ENCODE measurements around the gene YY1AP1.
A peak's percentile ranks its signal among the peaks of the same experiment; 100 is the strongest.
"Not testable (repeated sequence)": the region's sequence is repeated elsewhere in the genome, so short reads cannot be mapped to it uniquely, and the experiment has no call there.

YY1AP1 gene

GRCh38 chr1:155645648-155646047 is 42.9 kb downstream of the YY1AP1 start:
- FAIRE-seq, result no peak

DNA sequence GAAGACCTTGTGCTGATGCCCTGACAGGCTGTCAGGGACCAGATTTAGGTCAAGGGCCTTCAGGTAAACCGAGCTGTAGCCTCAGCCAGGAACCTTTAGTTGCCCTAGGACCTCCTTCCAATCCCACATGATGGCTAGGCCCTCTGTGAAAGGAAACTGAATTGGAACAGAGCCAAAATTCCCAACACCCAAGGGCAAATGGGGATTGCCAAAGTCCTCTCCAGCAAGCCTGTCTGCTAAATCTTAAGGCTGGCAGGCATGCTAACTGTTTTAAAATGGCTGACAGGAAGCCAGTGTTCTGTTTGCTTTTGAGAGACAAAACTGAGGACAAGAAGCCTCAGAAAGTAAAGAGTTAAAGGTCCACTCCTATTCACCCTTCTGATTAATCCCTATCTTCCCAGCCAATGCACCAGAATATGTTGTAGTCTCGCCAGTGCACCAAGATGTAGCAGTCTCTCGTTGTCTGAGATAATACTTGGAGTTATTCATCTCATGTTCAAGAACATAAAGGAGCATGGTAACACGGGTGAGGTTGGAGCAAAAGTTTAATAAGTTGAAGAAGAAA is 43.5 kb downstream of the YY1AP1 start:
- FAIRE-seq, result no peak

DNA sequence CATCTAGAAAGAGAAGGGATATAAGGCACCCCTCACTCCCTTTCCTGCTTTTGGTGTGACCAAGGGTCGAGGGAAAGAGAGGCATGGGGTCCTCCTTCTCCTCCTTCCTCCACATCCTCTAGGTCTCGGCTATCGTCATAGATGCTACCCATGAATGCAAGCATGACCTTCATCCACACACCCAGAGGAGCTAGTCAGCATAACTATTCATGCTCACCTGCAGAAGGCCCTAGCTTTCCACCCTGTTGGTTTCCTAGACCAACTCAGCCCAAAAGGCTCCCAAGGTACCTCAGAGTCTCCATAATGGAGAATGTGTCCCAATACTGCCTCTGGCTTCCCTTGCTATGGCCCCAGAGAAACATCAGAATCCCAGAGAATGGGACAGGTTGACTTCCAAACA is 45.3 kb downstream of the YY1AP1 start:
- no peak for FAIRE-seq

- FAIRE-seq, result not testable (repeated sequence)
Observed at GRCh38 chr1:155642559-155643180, 45.9 kb downstream of the YY1AP1 start.

GRCh38 chr1:155640367-155640766 is 48.2 kb downstream of the YY1AP1 start:
- FAIRE-seq, result no peak

- FAIRE-seq, result no peak
Observed at GRCh38 chr1:155636397-155637153, 52.0 kb downstream of the YY1AP1 start.

GRCh38 chr1:155626428-155626827 is 62.1 kb downstream of the YY1AP1 start:
- not testable (repeated sequence) for FAIRE-seq

GRCh38 chr1:155623357-155623756 is 65.2 kb downstream of the YY1AP1 start:
- FAIRE-seq, result no peak

DNA sequence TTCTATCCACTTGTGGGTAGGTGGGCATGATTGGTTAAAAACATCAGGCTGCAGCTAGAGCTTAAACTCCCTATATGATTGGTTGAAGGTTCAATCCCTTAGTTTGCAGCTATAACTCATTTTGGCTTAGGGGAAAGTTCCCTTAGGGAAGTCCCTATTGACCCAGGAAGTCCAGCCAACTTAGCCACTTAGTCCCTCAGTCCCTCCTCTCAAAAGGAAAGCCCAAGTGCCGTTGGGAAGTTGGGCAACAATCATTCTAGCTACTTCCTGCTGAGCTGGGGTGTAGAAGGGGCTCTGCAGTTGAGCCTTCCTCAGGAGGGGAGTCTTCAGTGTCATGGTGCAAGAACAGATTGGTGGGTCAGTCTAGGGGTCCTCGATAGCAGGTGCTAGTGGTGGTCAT is 66.4 kb downstream of the YY1AP1 start:
- FAIRE-seq, result no peak

DNA sequence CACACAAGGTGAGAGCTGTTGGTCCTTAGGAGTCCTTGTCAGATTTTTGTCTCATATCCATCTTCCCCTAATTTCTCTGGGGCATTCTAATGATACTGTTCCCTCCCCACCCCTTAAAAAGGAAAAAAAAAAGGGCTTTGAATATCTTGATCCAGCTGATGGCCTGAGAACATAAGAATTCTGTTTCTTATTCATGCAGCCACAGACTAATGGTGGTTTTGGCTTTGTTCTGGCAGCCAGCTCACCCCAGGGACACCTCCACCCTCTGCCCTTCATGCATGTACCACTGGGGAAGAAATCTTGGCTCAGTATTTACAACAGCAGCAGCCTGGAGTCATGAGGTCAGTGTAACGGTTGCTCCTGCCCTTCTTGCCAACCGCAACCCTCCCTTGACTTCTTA is 75.3 kb downstream of the YY1AP1 start:
- not testable (repeated sequence) for FAIRE-seq

DNA sequence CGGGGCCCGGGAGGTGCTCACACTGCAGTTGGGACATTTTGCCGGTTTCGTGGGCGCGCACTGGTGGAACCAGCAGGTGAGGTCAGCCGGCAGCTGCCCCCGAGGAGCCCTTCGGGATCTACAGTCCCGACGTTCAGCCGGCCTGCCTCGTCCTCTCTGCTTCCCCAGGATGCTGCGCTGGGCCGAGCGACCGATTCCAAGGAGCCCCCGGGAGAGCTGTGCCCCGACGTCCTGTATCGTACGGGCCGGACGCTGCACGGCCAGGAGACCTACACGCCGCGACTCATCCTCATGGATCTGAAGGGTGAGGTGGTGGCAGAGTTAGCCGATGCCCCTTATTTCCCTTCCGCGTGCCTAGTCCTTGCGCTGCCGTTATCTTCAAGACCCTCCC is 78.3 kb downstream of the YY1AP1 start:
- not testable (repeated sequence) for FAIRE-seq

GRCh38 chr1:155609515-155610256 is 78.9 kb downstream of the YY1AP1 start, which contains the start of gene MSTO1:
MSTO1 (plus strand) TSS chr1:155610218; CDS start chr1:155610249, 31 bp downstream.
- FAIRE-seq, result peak; percentile 73

Data from endometrium (tissue), 2 donors.